ENCODE measurements around the gene CATSPERB.
"Not testable (repeated sequence)": the region's sequence is repeated elsewhere in the genome, so short reads cannot be mapped to it uniquely, and the experiment has no call there.

Gene CATSPERB

GRCh38 chr14:91677687-91678086, 54.2 kb downstream of the CATSPERB start:
- DNase-seq (ENCODE audit: low read depth in 2 of 3, low spot score in 2 of 3), result not testable (repeated sequence)

- DNase-seq (ENCODE audit: low read depth in 2 of 3, low spot score in 2 of 3), result no peak
Observed at GRCh38 chr14:91674911-91675310, 57.0 kb downstream of the CATSPERB start.

GRCh38 chr14:91669867-91670266, 62.0 kb downstream of the CATSPERB start:
- DNase-seq (ENCODE audit: low read depth in 2 of 3, low spot score in 2 of 3), result no peak

- not testable (repeated sequence) for DNase-seq (ENCODE audit: low read depth in 2 of 3, low spot score in 2 of 3)
Observed at GRCh38 chr14:91667101-91667500, 64.8 kb downstream of the CATSPERB start.

- DNase-seq (ENCODE audit: low read depth in 2 of 3, low spot score in 2 of 3), result no peak
Observed at GRCh38 chr14:91660790-91661189, 71.1 kb downstream of the CATSPERB start.

- DNase-seq (ENCODE audit: low read depth in 2 of 3, low spot score in 2 of 3), result no peak
Observed at GRCh38 chr14:91654836-91655235, 77.0 kb downstream of the CATSPERB start.

- no peak for DNase-seq (ENCODE audit: low read depth in 2 of 3, low spot score in 2 of 3)
Observed at GRCh38 chr14:91653451-91653850, 78.4 kb downstream of the CATSPERB start.

- DNase-seq (ENCODE audit: low read depth in 2 of 3, low spot score in 2 of 3), result no peak
Observed at GRCh38 chr14:91649930-91650329, 82.0 kb downstream of the CATSPERB start.

- no peak for DNase-seq (ENCODE audit: low read depth in 2 of 3, low spot score in 2 of 3)
Observed at GRCh38 chr14:91647856-91648255, 84.0 kb downstream of the CATSPERB start.

- no peak for DNase-seq (ENCODE audit: low read depth in 2 of 3, low spot score in 2 of 3)
Observed at GRCh38 chr14:91636604-91637003, 95.3 kb downstream of the CATSPERB start.

GRCh38 chr14:91624757-91625156, 107.1 kb downstream of the CATSPERB start:
- DNase-seq (ENCODE audit: low read depth in 2 of 3, low spot score in 2 of 3), result no peak

GRCh38 chr14:91614187-91614586, 117.7 kb downstream of the CATSPERB start:
- DNase-seq (ENCODE audit: low read depth in 2 of 3, low spot score in 2 of 3), result no peak

GRCh38 chr14:91613459-91614112, 118.3 kb downstream of the CATSPERB start:
- no peak for DNase-seq (ENCODE audit: low read depth in 2 of 3, low spot score in 2 of 3)

GRCh38 chr14:91611528-91611927, 120.4 kb downstream of the CATSPERB start:
- DNase-seq (ENCODE audit: low read depth in 2 of 3, low spot score in 2 of 3), result no peak

GRCh38 chr14:91609161-91609560, 122.7 kb downstream of the CATSPERB start:
- no peak for DNase-seq (ENCODE audit: low read depth in 2 of 3, low spot score in 2 of 3)

- DNase-seq (ENCODE audit: low read depth in 2 of 3, low spot score in 2 of 3), result no peak
Observed at GRCh38 chr14:91607322-91608047, 124.4 kb downstream of the CATSPERB start.

- DNase-seq (ENCODE audit: low read depth in 2 of 3, low spot score in 2 of 3), result no peak
Observed at GRCh38 chr14:91606851-91607250, 125.0 kb downstream of the CATSPERB start.

GRCh38 chr14:91604611-91605010, 127.3 kb downstream of the CATSPERB start:
- DNase-seq (ENCODE audit: low read depth in 2 of 3, low spot score in 2 of 3), result not testable (repeated sequence)

GRCh38 chr14:91599994-91600393, 131.9 kb downstream of the CATSPERB start:
- DNase-seq (ENCODE audit: low read depth in 2 of 3, low spot score in 2 of 3), result no peak

- no peak for DNase-seq (ENCODE audit: low read depth in 2 of 3, low spot score in 2 of 3)
Observed at GRCh38 chr14:91595736-91596135, 136.2 kb downstream of the CATSPERB start.

- not testable (repeated sequence) for DNase-seq (ENCODE audit: low read depth in 2 of 3, low spot score in 2 of 3)
Observed at GRCh38 chr14:91593957-91594356, 137.9 kb downstream of the CATSPERB start.

GRCh38 chr14:91586410-91586809, 145.5 kb downstream of the CATSPERB start:
- no peak for DNase-seq (ENCODE audit: low read depth in 2 of 3, low spot score in 2 of 3)

- DNase-seq (ENCODE audit: low read depth in 2 of 3, low spot score in 2 of 3), result no peak
Observed at GRCh38 chr14:91585856-91586255, 146.0 kb downstream of the CATSPERB start.

Measured in activated CD8-positive, alpha-beta memory T cell treated with anti-CD3 and anti-CD28 coated beads for 48 hours (primary cell).